HG03354 (cell line): ENCODE results near the gene PAX4.

Experiments used
- ATAC-seq: cut with Tn5 transposase; IDR thresholded peaks from one replicate; pipeline ENCODE4 v1.9.1; 2021; ENCODE audit warnings: mild to moderate bottlenecking; ENCODE audit not compliant: unreplicated experiment, poor library complexity, severe bottlenecking

The PAX4 gene

DNA sequence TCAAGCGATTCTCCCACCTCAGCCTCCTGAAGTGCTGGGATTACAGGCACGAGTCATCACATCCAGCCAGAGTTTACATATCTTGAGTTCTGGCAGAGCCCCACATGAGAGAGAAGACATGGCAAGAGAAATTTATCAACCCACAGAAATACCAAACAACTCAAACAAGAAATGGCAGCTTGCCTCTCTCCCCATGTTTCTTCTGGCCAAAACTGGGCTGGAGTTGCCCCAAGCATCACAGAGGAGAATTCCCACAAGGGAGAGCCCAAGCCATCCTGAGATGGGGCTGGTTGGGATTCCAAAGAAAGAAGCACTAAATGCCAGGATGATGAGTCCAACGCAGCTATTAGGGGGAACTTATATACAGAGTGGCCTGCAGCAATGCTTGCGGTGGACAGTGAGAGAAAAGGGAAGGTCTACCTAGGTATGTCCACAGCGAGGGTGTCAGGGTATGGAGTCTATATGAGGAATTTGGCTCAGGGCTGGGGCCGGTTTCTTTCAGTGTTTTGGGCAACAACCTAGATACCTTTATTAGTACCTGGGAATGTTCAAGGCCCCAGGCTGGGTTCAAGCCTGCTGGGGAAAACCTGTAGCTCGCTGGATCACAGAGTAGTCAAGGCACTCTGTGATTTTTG is 14.5 kb upstream of the PAX4 start:
- ATAC-seq = no peak

- ATAC-seq = peak; percentile 78
Measured at GRCh38 chr7:127629268-127629854, 11.4 kb upstream of the PAX4 start.

DNA sequence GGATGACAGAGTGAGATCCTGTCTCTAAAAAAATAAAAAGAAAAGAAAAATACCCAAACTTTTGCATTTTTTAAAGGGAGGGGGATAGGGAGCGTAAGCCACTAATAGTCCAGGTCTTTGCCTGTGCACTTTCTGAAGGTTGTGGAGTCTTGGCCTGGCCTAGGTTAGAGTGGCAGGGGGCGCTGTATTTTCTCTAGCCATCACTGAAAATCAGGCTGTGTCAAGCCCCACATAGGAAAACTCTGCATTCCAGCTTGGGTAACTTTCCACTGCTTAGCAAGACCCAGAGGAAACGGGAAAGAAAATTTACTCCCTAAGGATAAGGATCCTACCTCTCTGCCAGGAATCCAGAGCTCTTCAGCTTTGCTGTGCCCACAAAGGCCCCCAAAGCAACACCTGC is 10.5 kb upstream of the PAX4 start:
- no peak for ATAC-seq

GRCh38 chr7:127625331-127625730 is 7.4 kb upstream of the PAX4 start:
- ATAC-seq = no peak

DNA sequence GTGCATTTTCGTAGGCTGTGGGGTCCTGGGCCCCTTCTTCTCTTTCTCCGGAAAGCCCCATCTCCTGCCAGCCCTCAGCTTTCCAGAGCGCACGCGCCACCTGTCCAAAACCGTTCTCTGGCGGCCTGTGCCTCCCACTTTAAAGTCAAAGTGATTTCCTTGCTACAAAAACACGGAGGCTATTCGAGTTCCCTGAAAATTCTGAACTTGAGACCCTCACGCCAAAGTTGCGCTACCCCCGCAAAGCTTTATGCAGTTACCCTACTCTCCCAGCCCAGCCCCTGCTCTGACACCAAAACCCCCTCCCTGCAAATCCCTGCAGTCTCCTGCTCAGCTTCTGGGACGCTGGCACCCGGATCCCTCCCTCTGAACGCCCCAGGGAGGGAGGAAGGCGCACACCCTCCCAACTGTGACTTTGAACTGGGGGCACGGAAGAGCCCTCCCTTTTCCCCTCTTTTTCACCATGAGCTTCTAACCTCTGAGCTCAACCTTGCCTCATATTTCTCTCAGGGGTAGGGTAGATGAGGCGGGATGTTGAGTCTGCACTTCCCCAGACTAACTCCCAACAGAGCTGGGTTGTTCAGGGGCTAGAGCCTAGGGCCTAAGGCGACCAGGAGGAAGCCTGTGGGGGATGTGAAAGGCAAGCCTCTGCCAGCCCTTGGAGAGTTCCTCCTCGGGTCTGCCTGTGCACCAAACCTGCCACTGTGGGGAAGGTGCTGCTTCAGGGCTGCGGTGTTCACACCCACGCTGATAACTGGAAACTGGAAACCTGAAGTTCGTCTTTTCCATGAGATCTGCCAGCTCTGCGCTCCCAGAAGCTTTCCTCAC is 2.7 kb upstream of the PAX4 start:
- no peak for ATAC-seq

GRCh38 chr7:127619681-127620405 is 1.9 kb upstream of the PAX4 start:
- ATAC-seq = no peak

DNA sequence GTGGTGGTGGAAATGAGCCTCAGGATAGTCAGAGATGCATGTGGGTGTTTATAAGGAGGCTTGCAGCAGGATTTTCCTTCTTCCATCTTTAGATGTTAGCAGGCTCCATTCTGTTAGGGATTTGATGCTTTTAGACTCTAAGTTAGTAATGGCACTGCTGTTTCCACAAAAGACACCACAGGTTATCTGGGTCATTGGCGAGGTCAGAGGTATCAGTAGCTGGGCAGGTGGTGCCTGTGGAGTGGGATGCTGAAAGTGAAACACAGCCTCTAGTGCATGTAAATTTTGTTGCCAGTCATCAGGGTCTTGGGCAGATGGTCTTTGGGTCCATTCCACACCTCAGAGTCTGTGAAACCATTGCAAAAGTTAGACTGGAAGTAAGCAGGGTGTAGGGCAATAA is 833 bp upstream of the PAX4 start:
- no peak for ATAC-seq

DNA sequence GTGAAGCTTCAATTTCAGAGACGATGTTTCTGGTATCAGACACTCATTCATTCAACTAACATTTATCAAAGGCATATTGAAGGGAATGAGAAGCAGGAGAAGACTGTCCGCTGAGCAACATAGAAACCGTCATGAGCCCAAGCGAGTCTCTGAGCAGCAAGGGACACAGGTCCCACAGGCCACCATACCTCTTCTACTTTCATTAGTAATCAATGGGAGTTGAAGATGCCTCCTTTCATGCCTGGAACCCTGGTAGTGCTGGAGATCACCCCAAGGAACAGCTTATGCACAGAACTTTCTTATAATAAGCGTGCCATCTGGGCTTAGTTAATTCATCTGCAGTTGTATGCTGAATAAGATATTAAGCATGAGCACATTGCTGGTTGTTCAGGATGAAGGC is 1.2 kb downstream of the PAX4 start:
- no peak for ATAC-seq

DNA sequence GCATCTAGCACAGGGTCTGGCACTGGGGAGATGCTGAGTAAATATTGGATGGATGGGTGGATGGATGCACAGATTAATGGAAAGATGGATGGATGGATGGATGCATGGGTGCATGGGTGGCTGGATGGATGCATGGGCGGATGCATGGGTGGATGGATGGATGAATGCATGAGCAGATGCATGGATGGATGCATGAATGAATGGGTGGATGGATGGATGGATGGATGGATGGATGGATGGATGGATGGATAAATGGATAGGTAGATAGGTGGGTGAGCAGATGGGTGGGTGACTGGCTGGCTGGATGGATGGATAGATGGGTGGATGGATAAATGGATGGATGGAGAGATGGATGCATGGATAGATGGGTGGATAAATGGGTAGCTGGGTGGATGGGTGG is 5.7 kb downstream of the PAX4 start:
- no peak for ATAC-seq

- no peak for ATAC-seq
Measured at GRCh38 chr7:127609297-127609696, 8.6 kb downstream of the PAX4 start.

DNA sequence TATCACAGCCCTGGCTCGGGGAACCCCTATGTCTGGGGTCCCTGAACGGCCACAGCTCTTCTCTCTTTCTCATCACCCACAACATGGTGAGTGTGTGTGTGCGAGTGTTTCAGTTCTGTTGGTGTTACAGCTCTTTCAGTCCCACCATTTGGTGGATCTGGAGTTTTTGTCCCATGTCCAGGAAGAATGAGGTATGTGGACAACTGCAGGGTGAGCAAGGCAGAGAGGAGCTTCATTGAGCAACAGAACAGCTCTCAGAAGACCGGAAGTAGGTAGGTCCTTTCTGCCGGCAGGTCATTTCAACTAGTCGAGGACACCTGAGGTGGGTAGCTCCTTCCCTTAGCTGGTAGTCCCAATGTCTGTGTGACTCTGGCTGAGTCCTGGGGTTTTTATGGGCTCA is 9.5 kb downstream of the PAX4 start:
- ATAC-seq = no peak

GRCh38 chr7:127600885-127601284 is 17.1 kb downstream of the PAX4 start:
- no peak for ATAC-seq

DNA sequence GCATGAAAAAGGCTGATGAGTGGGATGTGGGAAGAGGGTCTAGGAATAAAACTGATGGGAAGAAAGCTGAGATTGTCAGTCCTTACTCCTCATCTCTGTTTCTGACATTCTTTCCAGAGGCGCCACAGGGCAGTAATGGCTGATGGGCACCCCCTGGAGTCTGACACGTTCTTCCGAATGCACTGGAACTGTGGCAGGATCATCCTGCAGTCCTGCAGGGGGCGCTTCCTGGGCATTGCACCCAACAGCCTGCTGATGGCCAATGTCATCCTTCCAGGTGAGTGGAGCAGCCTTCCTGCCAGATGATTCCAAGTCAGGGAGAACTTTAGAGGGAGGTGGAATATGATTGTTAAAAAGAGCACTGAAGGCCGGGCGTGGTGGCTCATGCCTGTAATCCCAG is 19.6 kb downstream of the PAX4 start:
- ATAC-seq = no peak

DNA sequence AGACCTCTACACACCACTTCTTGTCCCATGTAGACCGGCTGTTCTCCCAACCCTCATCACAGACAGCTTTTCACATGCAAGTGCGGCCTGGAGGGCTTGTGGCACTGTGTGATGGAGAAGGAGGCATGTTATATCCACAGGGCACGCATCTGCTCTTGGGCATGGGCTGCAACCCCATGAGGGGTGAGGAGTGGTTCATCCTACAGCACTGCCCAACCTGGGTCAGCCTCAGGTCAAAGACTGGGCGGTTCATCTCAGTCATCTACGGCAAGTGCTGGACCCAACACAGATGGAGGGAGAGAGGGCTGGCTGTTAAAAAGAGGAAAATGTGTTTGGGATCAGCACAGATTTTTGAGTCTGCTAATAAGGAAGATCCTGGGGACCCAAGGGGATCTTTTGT is 22.2 kb downstream of the PAX4 start:
- ATAC-seq = no peak

DNA sequence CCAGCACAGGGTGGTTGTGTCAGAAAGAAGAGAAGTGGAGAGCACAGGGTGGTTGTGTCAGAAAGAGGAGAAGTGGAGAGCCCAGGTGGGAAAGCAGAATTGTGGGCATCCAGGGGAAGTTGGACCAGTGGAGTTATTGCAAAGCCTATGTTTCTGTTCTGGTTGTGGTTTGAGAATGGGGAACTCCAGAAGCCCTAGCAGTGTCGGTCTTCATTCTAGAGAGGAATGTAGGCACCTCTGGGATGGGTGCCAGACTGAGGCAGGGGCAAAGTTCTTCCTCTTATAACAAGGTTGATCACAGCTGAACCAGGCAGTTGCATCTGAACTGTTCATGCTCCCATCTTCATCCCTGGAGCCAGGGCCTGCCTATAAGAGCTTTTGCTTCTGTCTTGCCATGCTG is 23.5 kb downstream of the PAX4 start:
- ATAC-seq = no peak

GRCh38 chr7:127592550-127592949 is 25.4 kb downstream of the PAX4 start:
- ATAC-seq = no peak

DNA sequence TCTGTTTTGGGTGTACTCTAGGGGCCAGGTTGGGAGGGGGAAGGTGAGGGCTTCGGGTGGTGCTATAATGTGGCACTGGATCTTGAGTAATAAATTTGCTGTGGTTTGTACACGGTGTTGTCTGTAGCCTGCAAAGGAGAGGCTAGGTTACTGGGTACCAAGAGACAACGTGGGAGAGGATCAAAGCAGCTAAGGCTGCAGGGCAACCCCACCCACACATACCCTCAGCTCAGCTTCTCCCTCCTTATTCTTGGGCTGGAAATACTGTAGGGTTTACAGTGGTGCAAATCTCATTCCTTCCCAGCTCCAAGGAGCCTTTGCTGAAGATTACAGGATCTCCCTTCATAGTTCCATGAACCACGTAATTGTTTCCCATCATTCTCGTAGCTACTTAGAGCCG is 26.4 kb downstream of the PAX4 start:
- no peak for ATAC-seq

DNA sequence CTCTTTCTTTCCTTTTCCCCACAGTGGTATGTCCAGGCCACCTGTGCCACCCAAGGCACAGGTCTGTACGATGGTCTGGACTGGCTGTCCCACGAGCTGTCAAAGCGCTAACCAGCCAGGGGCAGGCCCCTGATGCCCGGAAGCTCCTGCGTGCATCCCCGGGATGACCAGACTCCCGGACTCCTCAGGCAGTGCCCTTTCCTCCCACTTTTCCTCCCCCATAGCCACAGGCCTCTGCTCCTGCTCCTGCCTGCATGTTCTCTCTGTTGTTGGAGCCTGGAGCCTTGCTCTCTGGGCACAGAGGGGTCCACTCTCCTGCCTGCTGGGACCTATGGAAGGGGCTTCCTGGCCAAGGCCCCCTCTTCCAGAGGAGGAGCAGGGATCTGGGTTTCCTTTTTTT is 26.8 kb downstream of the PAX4 start:
- ATAC-seq = no peak

GRCh38 chr7:127589896-127590295 is 28.0 kb downstream of the PAX4 start:
- no peak for ATAC-seq

GRCh38 chr7:127588697-127589482 is 29.1 kb downstream of the PAX4 start:
- peak; percentile 7 for ATAC-seq
